Left renal cortex interstitium (tissue), 4 donors: ENCODE measurements around the gene OR10A3. TPM values are rescaled to one million over a fixed set of nuclear protein-coding genes. Genes with fewer than 3 reads are reported as not detected.

ENCODE experiments used
- DNase-seq, 4 donors: peaks; one replicate each; pipeline ENCODE4 v3.0.0-alpha.2; 2013; ENCODE audit warnings: low read depth in 4 of 4, low spot score in 2 of 4, missing footprints in 1 of 4
- polyA plus RNA-seq, 4 donors: library from polyadenylated mRNA; unstranded; fragments of 120-200 nt; gene quantifications; one replicate each; pipeline ENCODE4 v1.2.1, GENCODE V29; 2013; ENCODE audit not compliant: insufficient read length in 4 of 4

OR10A3 gene
- polyA plus RNA-seq, 4 donors: 0.12 to 0.16 TPM; not detected in 2

- DNase-seq: no peak
These were observed 47.3 kb downstream of the OR10A3 start for GRCh38 chr11:7894251-7894650.

- DNase-seq: no peak
These were observed 47.7 kb downstream of the OR10A3 start for GRCh38 chr11:7893796-7894195.

- DNase-seq: peak in 1 of 4 donors; percentile 48
These were observed 48.7 kb downstream of the OR10A3 start for GRCh38 chr11:7892840-7893254.

- DNase-seq: no peak
These were observed 49.3 kb downstream of the OR10A3 start for GRCh38 chr11:7892059-7892699.

GRCh38 chr11:7890417-7891172 is 50.9 kb downstream of the OR10A3 start:
- DNase-seq: peak in 1 of 4 donors; percentile 57

- no peak for DNase-seq
These were observed 51.5 kb downstream of the OR10A3 start for GRCh38 chr11:7889985-7890384.

Other genes with a start within 250 kb of the OR10A3 start
- gene OVCH2, start 235.2 kb downstream of the OR10A3 start, polyA plus RNA-seq: 1 to 10 TPM; 5.8 to 8.2 (median 7.1) TPM
- gene OR5P2, start 144.8 kb downstream of the OR10A3 start, polyA plus RNA-seq: under 1 TPM in 1 of 4 donors, not detected in 3; 0.14 TPM
- gene OR5P3, start 110.9 kb downstream of the OR10A3 start, polyA plus RNA-seq: not detected
- under 1 TPM in 2 of 4 donors, not detected in 2; 0.03 TPM for gene OR10A6, start 10.4 kb downstream of the OR10A3 start, polyA plus RNA-seq
- gene NLRP10, start 23.7 kb upstream of the OR10A3 start, polyA plus RNA-seq: not detected
- gene EIF3F, start 45.6 kb upstream of the OR10A3 start, polyA plus RNA-seq: 100 to 1,000 TPM; 310 to 350 (median 326) TPM
- 10 to 100 TPM; 21.5 to 28.7 (median 24.7) TPM for gene TUB, start 139.5 kb upstream of the OR10A3 start, polyA plus RNA-seq
- 10 to 100 TPM in 3 of 4 donors, 1 to 10 TPM in 1; 8.6 to 19.2 (median 16.3) TPM for gene RIC3, start 227.3 kb upstream of the OR10A3 start, polyA plus RNA-seq